HL-60 (cell line): ENCODE measurements around the gene C22orf31.

Experiments
- DNase-seq, 2 experiments: peaks; one replicate each; pipeline ENCODE4 v3.0.0-alpha.2; 2010 to 2020; ENCODE audit warnings: low read depth in 1 of 2, low spot score in 1 of 2
- H3K27ac ChIP-seq: fragments of 250-450 bp; sonication (Bioruptor Pico); replicated peaks from 2 replicates; pipeline ENCODE4 v1.5.1; 2020; ENCODE audit warnings: mild to moderate bottlenecking, moderate library complexity
- H3K27me3 ChIP-seq: fragments of 250-450 bp; sonication (Bioruptor Pico); 2 replicates; pipeline ENCODE4 v1.5.1; 2021; ENCODE audit warnings: mild to moderate bottlenecking, moderate library complexity; ENCODE audit not compliant: insufficient read depth, poor library complexity, severe bottlenecking
- H3K4me3 ChIP-seq: replicated peaks from 2 replicates; pipeline ENCODE4 v1.5.1; 2011; ENCODE audit warnings: mild to moderate bottlenecking, control low read depth, low read length; ENCODE audit not compliant: insufficient read depth
- CTCF ChIP-seq: IDR thresholded peaks from one replicate; pipeline ENCODE4 v1.5.1; 2011; ENCODE audit warnings: low read length, control low read depth, inconsistent platforms; ENCODE audit not compliant: insufficient read depth
- GABPA ChIP-seq: IDR thresholded peaks from 2 replicates; pipeline ENCODE4 v1.6.1; 2012; ENCODE audit warnings: low read depth
- POLR2AphosphoS5 ChIP-seq: IDR thresholded peaks from 2 replicates; pipeline ENCODE4 v1.6.1; 2012; ENCODE audit warnings: low read depth
- REST ChIP-seq: IDR thresholded peaks from 2 replicates; pipeline ENCODE4 v1.6.1; 2012; ENCODE audit warnings: low read depth; ENCODE audit not compliant: insufficient replicate concordance
- SPI1 ChIP-seq: IDR thresholded peaks from 2 replicates; pipeline ENCODE4 v1.6.1; 2012; ENCODE audit warnings: low read depth, mild to moderate bottlenecking, borderline replicate concordance
- long read RNA-seq: library from polyadenylated mRNA; unstranded; transcript quantifications from one replicate; pipeline ENCODE4 v2.0.0, GENCODE V29; 2020

The C22orf31 gene
- long read RNA-seq: 0 reads

GRCh38 chr22:29061773-29062172 lies at the start of gene C22orf31:
Gene C22orf31 (minus strand): TSS chr22:29061831. CDS start chr22:29061792, 39 bp downstream.
- no peak for DNase-seq

GRCh38 chr22:29110946-29111345 lies 49.3 kb upstream of the C22orf31 start:
- TF ChIP-seq SPI1 (no peak), CTCF (no peak), GABPA (no peak), POLR2AphosphoS5 (no peak), REST (no peak)
- H3K27me3 ChIP-seq: no peaks in the 10 kb centered on the region
- H3K27ac ChIP-seq: no peak overlapping the region
- no peak for DNase-seq
- no peak overlapping the region for H3K4me3 ChIP-seq

More at GRCh38 chr22:29061773-29062172, at the start of gene C22orf31:
- TF ChIP-seq GABPA (no peak), POLR2AphosphoS5 (no peak), CTCF (no peak), SPI1 (no peak), REST (no peak)
- H3K27ac ChIP-seq: no peak within 1 kb of the TSS
- H3K27me3 ChIP-seq: no peaks in the 10 kb centered on the region
- no peak within 1 kb of the TSS for H3K4me3 ChIP-seq

- H3K27ac ChIP-seq: no peak overlapping the region
- TF ChIP-seq GABPA: no peak
- TF ChIP-seq REST: no peak
- TF ChIP-seq CTCF: no peak
- TF ChIP-seq POLR2AphosphoS5: no peak
- no peak overlapping the region for H3K4me3 ChIP-seq
- H3K27me3 ChIP-seq: no peaks in the 10 kb centered on the region
- DNase-seq: no peak
Measured at GRCh38 chr22:29109822-29110221, 48.2 kb upstream of the C22orf31 start.
